ENCODE measurements around the gene ADD3.
"Not testable (repeated sequence)": the region's sequence is repeated elsewhere in the genome, so short reads cannot be mapped to it uniquely, and the experiment has no call there.

ADD3 gene

DNA sequence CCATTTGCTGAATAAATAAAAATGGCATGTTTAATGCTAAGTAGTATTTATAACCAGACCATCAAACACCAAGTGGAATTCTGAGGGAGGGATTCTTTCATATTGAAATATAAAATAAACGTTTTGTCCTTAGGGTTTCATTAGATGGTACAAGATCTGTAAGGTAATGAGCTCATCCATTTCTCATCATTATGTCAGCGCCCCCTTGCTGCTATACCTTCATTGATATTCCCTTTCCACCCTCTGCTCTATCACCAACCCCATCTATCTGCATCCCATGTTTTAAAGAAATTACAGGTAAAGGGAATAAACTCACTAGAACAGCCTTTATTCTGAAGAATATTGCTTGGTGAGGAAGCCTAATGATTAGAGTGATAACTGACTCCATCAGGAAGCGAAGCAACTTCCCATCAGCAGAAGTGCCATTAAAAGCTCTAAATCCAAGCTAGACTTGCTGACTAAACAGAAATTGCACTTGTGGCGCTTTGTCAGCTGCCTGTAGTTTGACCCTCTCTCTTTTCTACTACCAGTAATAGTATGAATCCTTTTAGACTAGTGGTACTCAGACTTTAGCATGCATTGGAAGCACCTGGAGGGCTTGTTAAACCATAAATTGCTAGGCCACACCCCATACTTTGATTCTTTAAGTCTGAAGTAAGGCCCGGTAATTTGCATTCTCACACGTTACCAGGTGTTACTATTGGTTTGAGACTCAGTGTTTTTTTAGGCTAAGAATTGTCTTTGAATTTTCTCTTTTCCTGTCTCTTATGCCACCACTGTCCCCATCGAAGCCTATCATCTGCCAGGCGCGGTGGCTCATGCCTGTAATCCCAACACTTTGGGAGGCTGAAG lies 27.5 kb downstream of the ADD3 start:
- DNase-seq = no peak

DNA sequence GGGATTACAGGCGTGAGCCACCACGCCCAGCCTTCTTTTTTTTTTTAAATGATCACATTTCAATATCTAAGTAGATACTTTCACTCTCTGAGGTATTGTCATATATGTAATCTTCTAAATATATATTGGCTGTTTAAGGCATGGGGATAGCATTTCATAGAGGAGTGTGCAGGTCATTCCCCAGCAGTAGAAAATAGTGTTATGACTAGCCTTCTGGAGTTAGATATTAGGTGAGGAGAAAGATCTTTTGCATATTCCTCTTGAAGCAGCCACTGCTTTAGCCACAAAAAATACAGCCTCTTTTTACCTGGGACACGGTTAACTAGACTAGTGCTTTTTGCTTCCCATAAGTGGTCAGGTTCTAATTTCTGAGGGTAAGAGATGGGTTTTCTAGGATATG lies 28.9 kb downstream of the ADD3 start:
- DNase-seq = no peak

DNA sequence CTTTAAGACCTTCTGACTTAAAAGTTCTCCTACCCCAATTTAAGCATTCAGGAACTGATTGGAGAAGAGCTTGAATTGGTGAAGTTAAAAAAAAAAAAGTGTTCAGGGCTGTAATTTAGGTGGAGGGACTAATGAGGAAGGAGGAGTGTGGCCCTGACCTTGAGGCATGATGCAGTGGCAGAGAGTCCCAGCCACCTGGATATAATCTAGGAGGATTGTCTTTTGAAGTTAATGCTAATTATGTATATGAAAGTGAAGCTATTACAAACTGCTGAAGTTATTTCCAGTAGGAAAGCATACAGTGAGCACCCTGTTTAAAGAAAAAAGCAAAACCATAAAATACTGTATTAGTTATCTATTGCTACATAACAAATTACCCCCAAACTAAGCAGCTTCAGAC lies 31.5 kb downstream of the ADD3 start:
- DNase-seq = no peak

DNA sequence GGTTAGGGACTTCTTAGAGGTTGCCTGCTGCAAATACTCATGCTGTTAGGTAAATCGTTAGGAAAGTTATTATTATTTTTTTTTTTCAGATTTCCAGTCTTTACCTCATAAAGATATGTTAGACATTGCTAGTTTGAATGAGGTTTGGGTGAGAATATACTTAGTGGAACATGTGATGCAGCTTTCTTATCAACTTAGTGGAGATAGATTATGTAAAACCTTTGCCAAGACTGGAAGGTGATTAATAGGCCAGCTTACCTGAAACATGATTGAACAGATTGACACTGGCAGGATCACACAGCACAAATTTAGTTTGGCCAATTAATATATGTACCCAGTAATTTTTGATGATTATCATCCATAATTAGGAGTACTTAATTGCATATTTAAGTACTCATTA lies 32.3 kb downstream of the ADD3 start:
- no peak for DNase-seq

DNA sequence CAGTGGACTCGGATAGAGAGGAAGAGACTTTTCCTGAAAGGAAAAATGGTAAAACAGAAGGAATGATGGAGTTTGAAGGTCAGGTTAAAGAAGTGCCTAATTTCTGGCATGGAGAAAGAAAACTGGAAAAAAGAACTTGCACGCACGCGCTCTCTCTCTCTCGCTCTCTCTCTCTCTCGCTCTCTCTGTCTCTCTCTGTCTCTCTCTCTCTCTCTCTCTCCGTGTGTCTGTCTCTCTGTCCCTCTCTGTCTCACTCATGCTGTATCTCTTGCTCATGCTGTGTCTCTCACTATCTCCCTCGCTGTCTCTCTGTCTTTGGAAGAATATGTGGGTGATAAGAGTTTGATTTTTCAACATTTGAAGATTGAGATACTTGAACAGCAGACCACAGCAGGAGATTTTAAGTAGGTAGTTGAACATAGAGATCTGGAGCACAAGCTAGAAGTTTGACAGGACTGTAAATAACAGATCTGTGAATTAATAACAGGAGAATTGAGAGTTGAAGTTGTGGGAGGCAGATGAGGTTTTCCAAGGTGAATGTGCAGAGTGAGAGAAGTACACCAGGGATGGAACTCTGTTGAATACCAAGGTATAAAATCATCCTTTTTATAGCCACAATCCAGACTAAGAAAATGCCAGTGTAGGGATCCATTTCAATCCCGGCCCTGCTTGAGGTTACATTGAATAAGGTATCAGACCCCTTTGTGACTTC lies 33.1 kb downstream of the ADD3 start:
- no peak for DNase-seq

DNA sequence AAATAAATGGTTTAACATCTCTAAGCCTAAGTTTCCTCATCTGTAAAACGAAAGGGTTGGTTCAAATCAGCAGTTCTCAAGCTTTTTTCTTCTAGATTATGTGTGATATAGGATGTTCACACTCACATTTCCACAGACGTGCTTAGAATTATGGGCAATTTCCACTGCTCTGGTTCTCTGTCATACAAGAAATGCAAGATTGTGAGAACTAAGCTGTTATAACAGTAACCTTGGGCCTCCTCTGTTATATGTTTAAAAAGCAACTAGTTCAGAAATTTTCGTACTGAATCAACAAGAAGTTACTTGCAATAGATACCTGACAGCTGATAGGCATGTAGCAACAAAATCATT lies 33.7 kb downstream of the ADD3 start:
- no peak for DNase-seq

DNA sequence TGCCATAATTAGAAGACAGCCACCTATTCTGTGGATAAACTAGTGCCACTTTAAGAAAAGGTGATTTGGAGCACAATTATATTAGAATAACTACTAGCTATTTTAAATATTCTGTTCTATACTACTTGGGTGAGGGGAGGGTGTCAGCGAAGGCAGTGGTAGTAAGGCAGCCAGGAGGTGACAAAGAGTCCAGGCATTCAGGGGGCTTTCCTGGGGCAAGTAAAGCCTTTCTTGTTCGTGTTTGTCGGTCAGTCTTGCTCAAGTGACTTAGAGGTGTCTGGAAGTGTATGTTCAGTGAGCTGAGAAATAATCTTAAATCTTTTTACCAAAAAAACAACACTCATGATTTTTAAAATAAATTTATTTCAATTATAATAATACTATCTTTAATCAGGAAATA lies 34.4 kb downstream of the ADD3 start:
- no peak for DNase-seq

DNA sequence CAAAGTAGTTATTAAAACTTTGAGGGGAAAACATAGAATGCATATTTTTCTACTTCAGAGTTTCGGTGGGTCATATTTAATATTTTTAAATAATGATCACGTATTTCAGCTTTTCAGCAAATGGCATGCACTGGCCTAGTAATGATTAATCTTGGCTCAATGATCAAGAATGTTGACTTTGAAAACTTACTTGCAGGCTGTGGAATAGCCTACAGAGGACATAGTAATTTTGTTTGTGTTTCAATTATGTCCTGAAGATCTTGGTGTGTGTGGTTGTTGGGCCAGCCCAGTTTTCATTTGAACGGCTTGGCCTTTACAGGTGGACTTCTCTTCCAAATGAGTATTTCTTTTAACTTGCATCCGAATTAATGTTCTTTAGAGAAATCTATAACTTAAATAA lies 35.1 kb downstream of the ADD3 start:
- no peak for DNase-seq

DNA sequence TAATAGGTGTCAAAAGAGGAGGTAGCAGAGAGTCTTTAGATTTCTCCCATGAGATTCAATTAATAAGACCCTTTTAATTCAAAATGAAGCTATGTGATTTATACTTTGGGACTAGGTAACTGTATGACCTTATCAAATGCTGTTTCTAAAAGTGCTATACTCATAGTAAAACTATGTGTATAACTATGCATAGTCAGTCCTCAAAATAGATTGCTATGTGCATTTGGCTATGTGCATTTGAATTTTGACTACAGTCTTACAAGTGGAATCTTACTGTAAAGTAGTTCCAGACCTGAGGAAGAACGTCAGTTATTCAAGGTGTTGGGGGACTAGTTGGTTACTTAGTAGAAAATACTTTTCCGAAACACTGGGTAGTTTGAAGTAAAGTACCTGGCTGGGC lies 36.9 kb downstream of the ADD3 start:
- no peak for DNase-seq

DNA sequence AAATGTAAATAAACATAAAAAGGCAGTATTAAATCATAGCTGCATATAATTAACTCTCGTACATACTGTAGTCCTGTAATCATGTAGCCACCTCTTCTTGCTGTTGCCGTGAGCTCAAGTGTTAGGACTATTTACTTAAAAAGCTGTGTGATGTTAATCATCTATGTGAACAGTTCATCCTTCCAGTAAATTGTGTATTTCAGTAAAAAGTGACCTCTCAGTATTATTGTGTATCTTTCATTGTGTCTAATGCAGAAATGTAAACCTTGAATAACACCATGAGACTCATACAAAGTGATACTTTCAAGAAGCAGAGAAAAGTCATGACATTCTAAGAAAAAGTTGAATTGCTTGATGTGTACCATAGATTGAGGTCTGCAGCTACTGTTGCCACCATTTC lies 38.0 kb downstream of the ADD3 start:
- DNase-seq = no peak

DNA sequence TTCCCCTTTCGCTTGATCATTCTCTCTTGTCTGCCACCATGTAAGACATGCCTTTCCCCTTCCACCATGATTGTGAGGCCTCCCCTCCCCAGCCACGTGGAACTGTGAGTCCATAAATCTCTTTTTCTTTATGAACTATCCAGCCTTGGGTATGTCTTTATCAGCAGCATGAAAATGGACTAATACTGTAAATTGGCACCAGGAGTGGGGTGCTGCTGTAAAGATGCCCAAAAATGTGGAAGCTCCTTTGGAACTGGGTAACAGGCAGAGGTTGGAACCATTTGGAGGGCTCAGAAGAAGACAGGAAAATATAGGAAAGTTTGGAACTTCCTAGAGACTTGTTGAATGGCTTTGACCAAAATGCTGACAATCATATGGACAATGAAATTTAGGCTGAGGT lies 40.4 kb downstream of the ADD3 start:
- DNase-seq = not testable (repeated sequence)

DNA sequence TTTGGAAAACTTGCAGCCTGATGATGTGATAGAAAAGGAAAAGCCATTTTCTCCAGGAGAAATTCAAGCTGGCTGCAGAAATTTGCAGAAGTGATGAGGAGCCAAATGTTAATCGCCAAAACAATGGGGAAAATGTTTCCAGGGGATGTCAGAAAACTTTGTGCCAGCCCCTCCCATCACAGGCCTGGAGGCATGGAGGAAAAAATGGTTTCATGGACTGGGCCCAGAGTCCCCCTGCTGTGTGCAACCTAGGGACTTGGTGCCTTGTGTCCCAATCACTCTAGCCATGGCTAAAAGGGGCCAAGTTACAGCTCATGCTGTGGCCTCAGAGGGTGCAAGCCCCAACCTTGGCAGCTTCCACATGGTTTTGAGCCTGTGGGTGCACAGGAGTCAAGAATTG lies 41.0 kb downstream of the ADD3 start:
- DNase-seq = no peak

DNA sequence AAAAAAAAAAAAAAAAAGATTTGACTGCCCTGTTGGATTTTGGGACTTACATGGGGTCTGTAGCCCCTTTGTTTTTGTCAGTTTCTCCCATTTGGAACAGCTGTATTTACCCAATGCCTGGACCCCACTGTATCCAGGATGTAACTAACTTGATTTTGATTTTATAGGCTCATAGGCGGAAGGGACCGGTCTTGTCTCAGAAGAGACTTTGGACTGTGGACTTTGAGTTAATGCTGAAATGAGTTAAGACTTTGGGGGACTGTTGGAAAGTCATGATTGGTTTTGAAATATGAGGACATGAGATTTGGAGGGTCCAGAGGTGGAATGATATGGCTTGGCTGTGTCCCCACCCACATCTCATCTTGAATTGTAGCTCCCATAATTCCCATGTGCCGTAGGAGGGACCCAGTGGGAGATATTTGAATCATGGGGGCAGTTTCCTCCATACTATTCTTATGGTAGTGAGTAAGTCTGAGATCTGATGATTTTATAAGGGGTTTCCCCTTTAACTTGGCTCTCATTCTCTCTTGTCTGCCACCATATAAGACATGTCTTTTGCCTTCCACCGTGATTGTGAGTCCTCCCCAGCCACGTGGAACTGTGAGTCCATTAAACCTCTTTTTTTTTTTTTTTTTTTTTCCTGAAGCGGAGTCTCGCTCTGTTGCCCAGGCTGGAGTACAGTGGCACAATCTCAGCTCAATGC lies 42.3 kb downstream of the ADD3 start:
- not testable (repeated sequence) for DNase-seq

DNA sequence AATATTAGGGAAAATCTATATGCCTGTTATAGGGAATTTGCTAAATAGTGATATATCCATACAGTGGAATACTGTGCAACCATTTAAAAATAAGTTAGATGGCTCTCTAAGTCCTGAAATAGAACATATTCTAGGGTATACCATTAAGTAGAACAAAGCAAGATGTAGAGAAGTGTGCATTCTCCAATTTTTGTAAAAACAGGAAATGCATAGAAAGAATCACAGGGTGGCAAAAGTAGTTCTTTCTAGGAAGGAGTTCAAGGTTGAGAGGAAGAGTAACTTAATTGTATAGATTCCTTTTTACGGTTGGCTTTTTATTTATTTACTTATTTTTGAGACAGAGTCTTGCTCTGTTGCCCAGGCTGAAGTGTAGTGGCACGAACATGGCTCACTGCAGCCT lies 43.7 kb downstream of the ADD3 start:
- DNase-seq = no peak

DNA sequence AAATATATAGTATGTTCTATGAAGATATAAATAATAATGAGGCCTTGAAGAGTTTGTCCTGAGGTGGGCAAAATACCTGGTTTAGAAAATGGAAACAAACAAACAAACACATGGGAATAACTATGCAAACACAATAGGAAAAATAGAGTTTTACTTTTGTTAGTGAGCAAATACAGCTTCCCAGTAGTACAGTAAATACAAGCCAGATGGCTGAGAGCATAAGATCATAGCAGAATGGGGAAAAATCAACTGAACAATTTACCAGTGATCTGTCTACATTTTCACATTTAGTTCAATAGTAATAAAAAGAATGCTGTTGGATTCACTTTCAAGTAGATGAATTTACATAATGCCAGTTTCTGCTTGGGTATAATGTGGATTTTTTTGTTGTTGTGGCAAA lies 45.1 kb downstream of the ADD3 start:
- no peak for DNase-seq

DNA sequence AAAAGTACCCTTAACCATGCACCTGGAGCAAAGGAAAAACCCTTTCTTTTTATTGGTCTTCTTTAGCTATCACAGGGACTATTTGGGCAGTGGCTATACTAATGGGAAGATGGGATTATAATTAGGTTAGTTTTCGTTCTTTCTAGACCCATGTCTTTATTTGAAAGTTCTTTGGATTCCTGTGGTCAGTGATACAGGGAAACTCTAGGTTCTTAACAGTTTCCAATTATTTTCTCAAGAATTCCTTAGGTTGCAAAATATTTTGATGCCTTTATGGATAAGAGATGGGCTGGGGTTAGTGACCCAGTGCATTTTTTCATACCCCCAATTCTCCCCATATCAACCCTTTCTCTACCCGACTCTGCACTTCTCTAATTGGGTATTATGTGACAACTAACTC lies 49.0 kb downstream of the ADD3 start:
- no peak for DNase-seq

DNA sequence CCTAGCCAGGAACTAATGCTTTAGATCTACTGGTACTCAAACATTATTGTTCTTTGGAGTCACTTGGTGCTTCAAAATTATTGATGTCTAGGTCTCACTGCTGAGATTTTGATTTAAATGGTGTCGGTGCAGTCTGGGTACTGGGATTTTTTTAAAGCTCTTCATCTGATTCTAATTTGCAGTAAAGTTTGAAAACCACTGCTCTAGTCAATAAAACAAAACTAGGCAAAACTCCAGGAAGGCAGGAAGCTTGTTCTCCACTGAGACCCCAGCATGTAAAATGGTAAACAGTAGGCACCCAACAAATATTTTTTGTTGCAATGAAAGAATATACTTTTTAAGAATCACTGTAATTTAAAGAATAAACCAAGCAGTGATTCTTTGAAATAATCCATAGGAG lies 49.7 kb downstream of the ADD3 start:
- DNase-seq = no peak

DNA sequence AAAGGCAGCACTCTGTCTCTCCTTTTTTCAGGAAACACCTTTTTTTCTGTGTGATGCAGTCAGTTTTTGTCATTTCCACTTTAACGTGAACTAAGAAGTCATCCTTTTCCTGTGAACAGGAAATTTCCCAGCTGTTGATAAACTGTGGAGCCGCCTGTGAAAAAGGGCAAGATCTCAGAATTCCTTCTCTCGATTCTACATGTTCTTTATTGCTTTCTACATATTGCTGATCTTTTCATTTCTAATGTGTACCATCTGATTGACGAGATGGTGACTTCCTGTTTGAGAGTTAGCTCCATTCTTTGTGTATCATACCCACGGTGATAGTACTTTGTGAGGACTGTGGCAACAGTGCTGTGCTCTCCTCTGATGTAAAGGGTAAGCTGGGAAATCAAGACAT lies 50.4 kb downstream of the ADD3 start:
- no peak for DNase-seq

DNA sequence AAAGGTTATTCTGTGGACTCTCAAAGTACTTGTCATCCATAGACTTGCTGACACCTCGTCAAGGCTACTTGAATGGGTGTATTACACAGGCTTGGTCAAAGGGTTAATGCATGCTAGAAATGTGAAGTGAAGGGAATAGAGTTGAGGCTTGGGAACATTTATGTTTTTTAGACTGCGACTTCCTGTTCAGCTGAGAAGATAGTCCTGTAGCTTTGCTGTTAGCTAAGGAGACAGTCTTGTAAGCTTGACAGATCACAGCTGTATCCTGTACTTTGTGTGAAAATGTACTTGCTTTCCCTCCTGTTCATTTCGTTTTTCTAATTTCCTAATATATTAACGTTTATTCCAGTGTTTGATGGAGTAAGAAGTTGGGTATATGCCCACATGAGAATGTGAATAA lies 52.1 kb downstream of the ADD3 start:
- DNase-seq = no peak

DNA sequence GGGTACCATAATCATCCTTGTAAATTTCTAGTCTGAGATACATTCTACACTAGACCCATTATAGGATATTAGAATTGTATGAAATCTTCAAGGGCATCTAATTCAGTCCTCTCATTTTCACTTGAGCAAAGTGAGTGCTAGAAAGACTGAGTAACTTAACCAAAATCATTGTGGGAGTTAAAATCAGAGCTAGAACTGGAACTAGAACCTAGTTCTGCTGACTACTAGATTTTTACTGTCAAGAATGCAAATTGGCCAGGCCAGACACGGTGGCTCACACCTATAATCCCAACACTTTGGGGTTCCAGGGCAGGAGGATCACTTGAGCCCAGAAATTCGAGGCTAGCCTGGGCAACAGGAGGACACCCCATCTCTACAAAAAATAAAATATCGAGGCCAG lies 53.9 kb downstream of the ADD3 start:
- no peak for DNase-seq

DNA sequence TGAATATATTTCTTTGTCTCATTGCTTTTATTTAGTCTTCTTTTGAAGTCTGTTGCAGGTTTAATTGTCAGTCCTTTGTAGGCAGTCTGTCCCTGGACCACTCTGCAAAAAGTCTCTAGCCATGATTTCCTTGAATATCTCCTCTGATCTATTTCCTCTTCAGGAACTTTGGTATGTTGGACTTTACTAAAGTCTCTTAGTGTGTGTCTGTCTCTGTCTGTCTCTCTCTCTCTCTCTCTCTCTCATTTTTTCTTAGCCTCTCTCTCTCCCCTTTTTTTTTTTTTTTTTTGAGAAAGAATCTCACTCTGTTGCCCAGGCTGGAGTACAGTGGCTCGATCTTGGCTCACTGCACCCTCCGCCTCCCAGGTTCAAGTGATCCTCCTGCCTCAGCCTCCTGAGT lies 57.5 kb downstream of the ADD3 start:
- no peak for DNase-seq

DNA sequence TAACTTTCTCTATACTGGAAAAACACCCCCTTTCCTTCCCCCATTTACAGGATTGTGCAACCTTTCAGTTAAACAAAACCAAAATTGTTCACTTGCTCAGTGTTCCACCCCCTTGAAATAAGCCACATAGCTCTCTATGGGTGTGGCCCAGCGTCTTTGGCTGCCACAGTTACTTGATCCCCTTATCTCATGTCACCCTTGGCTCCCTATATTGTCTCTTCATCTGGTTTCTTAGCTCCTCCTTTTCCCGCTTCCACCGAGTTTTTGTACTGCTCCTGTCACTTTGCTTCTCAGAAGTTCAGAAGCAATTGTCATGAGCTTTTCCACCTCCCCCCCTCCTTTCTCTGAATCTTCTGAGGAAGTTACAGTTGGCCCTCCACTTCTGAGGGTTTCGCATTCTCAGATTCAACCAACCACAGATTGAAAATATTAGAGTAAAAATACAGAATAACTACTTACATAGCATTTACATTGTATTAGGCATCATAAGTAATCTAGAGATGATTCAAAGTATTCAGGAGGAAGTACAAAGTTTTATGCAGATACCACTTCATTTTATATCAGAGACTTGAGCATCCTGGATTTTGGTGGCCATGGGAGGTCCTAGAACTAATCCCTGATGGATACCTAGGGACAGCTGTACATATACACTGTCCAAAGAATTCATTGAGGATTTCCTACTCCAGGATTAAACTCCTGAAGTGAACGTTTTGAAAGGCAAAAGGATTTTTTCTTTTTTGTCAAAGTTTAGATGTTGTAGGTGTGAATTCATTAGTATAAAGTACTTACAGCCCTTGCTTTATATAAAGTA lies 60.4 kb downstream of the ADD3 start:
- DNase-seq = no peak

DNA sequence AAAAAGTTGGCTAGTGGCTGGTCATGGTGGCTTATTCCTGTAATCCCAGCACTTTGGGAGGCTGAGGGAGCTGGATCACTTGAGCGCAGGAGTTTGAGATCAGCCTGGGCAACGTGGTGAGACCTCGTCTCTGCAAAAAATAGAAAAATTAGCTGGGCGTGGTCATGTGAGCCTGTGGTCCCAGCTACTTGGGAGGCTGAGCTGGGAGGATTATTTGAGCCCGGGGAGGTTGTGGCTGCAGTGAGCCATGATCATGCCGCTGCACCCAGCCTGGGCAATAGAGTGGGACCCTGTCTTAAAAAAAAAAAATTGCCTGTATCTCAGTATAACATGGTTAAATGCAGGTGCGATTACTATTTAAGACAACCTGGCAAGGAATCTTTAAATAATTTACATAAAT lies 61.0 kb downstream of the ADD3 start:
- DNase-seq = no peak
